ENCODE measurements around the gene MIER1. TPM values are rescaled to one million over a fixed set of nuclear protein-coding genes. Genes with fewer than 3 reads are reported as not detected.

Gene MIER1
- total and polyA plus RNA-seq, 9 of the 15 experiments (the other 6 are each of a cell fraction or from before 2014, with no cell fraction given): 13.9 to 34.8 (median 21.5) TPM

DNA sequence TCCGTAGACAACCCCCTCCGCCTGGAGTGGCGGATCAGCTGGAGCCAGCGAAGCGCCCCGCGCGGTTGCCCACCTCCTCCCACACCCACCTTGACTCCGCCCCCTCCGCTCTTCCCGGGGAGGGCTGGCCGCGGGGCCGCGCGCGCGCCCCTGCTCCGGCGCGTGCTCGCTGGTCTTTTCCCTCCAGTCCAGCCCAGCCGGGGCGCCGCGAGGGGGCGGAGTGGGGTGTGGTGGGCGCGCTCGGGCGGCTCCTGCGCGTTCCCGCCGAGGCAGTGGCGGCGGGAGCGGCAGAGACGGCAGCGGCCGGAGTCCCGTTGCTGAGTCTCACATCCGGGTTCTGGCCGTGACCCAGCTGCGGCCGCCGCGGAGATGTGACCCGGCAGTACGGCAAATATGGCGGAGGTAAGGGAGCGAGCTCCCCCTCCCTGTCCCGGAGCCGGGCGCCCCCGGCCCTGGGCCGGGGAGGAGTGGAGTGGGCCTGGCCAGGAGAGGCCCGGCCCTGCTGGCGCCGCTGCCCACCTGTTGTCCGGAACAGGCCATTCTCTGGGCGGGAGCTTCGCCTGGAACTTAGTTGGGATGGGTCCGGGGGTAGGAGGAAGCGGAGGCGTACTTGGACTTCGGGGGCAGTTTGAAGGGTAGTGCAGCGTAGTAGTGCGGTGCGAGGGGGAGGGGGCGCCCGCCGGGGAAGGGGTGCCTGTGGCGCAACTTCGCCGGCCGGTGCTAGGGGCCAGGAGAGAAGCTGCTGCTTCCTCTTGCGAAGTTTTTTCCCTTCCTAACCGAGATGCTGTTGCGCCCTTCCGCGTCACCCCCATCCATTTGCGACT is 5.4 kb downstream of the MIER1 start (continued):
- TF ChIP-seq, protein P1, sequence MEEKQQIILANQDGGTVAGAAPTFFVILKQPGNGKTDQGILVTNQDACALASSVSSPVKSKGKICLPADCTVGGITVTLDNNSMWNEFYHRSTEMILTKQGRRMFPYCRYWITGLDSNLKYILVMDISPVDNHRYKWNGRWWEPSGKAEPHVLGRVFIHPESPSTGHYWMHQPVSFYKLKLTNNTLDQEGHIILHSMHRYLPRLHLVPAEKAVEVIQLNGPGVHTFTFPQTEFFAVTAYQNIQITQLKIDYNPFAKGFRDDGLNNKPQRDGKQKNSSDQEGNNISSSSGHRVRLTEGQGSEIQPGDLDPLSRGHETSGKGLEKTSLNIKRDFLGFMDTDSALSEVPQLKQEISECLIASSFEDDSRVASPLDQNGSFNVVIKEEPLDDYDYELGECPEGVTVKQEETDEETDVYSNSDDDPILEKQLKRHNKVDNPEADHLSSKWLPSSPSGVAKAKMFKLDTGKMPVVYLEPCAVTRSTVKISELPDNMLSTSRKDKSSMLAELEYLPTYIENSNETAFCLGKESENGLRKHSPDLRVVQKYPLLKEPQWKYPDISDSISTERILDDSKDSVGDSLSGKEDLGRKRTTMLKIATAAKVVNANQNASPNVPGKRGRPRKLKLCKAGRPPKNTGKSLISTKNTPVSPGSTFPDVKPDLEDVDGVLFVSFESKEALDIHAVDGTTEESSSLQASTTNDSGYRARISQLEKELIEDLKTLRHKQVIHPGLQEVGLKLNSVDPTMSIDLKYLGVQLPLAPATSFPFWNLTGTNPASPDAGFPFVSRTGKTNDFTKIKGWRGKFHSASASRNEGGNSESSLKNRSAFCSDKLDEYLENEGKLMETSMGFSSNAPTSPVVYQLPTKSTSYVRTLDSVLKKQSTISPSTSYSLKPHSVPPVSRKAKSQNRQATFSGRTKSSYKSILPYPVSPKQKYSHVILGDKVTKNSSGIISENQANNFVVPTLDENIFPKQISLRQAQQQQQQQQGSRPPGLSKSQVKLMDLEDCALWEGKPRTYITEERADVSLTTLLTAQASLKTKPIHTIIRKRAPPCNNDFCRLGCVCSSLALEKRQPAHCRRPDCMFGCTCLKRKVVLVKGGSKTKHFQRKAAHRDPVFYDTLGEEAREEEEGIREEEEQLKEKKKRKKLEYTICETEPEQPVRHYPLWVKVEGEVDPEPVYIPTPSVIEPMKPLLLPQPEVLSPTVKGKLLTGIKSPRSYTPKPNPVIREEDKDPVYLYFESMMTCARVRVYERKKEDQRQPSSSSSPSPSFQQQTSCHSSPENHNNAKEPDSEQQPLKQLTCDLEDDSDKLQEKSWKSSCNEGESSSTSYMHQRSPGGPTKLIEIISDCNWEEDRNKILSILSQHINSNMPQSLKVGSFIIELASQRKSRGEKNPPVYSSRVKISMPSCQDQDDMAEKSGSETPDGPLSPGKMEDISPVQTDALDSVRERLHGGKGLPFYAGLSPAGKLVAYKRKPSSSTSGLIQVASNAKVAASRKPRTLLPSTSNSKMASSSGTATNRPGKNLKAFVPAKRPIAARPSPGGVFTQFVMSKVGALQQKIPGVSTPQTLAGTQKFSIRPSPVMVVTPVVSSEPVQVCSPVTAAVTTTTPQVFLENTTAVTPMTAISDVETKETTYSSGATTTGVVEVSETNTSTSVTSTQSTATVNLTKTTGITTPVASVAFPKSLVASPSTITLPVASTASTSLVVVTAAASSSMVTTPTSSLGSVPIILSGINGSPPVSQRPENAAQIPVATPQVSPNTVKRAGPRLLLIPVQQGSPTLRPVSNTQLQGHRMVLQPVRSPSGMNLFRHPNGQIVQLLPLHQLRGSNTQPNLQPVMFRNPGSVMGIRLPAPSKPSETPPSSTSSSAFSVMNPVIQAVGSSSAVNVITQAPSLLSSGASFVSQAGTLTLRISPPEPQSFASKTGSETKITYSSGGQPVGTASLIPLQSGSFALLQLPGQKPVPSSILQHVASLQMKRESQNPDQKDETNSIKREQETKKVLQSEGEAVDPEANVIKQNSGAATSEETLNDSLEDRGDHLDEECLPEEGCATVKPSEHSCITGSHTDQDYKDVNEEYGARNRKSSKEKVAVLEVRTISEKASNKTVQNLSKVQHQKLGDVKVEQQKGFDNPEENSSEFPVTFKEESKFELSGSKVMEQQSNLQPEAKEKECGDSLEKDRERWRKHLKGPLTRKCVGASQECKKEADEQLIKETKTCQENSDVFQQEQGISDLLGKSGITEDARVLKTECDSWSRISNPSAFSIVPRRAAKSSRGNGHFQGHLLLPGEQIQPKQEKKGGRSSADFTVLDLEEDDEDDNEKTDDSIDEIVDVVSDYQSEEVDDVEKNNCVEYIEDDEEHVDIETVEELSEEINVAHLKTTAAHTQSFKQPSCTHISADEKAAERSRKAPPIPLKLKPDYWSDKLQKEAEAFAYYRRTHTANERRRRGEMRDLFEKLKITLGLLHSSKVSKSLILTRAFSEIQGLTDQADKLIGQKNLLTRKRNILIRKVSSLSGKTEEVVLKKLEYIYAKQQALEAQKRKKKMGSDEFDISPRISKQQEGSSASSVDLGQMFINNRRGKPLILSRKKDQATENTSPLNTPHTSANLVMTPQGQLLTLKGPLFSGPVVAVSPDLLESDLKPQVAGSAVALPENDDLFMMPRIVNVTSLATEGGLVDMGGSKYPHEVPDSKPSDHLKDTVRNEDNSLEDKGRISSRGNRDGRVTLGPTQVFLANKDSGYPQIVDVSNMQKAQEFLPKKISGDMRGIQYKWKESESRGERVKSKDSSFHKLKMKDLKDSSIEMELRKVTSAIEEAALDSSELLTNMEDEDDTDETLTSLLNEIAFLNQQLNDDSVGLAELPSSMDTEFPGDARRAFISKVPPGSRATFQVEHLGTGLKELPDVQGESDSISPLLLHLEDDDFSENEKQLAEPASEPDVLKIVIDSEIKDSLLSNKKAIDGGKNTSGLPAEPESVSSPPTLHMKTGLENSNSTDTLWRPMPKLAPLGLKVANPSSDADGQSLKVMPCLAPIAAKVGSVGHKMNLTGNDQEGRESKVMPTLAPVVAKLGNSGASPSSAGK (IDR thresholded peaks at IDR 0.05): no peak
- TF ChIP-seq SETDB1 (IDR thresholded peaks at IDR 0.05; ENCODE audit: low read length) (no peak), RBM25 (IDR thresholded peaks at IDR 0.05; ENCODE audit: low read depth, low read length, severe bottlenecking) (no peak), TGIF2 (CRISPR knock-in tag; IDR thresholded peaks at IDR 0.05) (no peak), DNMT1 (IDR thresholded peaks at IDR 0.05) (no peak), MCM5 (IDR thresholded peaks at IDR 0.05; ENCODE audit: low read depth) (no peak), RBM39 (optimal IDR thresholded peaks at IDR 0.05; ENCODE audit: low read depth, low read length) (no peak), ZNF668 (CRISPR knock-in tag; IDR thresholded peaks at IDR 0.05) (no peak), CBX8 (IDR thresholded peaks at IDR 0.05; ENCODE audit: borderline replicate concordance, extremely low read depth, low read depth, low read length, poor library complexity, severe bottlenecking) (no peak), BHLHE40 (IDR thresholded peaks at IDR 0.05; ENCODE audit: low read length) (no peak), TAF7 (tag; IDR thresholded peaks at IDR 0.05) (peak; percentile 52; the same call in 1 of the 2 replicates), NR2C1 (IDR thresholded peaks at IDR 0.05) (peak; percentile 77), NR2C1 (tag; IDR thresholded peaks at IDR 0.05) (peak; percentile 88), NCOA6 (IDR thresholded peaks at IDR 0.05) (no peak), TEAD1 (CRISPR knock-in tag; IDR thresholded peaks at IDR 0.05) (peak in 1 of 2 experiments; percentile 15; a peak in 1 of 4 replicates)
- TF ChIP-seq, protein P2, sequence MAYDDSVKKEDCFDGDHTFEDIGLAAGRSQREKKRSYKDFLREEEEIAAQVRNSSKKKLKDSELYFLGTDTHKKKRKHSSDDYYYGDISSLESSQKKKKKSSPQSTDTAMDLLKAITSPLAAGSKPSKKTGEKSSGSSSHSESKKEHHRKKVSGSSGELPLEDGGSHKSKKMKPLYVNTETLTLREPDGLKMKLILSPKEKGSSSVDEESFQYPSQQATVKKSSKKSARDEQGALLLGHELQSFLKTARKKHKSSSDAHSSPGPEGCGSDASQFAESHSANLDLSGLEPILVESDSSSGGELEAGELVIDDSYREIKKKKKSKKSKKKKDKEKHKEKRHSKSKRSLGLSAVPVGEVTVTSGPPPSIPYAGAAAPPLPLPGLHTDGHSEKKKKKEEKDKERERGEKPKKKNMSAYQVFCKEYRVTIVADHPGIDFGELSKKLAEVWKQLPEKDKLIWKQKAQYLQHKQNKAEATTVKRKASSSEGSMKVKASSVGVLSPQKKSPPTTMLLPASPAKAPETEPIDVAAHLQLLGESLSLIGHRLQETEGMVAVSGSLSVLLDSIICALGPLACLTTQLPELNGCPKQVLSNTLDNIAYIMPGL (CRISPR knock-in tag; IDR thresholded peaks at IDR 0.05): no peak

All from K562 (cell line).